ENCODE measurements around the gene SORCS2.

Gene SORCS2

DNA sequence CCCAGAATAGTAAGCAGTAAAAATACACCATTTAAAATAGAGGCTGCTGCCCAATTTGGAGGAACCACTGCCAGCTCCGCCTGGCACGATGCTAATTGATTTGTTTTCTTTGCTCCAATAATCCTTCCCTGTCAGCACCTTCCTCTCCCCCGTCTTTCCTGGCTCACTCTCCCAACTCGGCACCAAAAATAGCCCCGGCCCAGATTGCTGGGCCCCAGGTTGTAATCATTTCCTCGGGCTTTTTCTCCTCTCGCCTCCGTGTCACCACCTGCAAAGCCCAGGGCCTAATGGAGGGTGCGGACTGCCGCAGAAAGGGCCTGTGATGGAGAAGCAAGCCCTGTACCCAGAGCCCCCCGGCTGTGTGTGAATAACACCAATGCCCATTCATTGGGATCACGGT is 440.0 kb downstream of the SORCS2 start:
- H3K4me3 ChIP-seq (ENCODE audit: low read depth, low read length) = no peak overlapping the region
- TF ChIP-seq, protein P1, sequence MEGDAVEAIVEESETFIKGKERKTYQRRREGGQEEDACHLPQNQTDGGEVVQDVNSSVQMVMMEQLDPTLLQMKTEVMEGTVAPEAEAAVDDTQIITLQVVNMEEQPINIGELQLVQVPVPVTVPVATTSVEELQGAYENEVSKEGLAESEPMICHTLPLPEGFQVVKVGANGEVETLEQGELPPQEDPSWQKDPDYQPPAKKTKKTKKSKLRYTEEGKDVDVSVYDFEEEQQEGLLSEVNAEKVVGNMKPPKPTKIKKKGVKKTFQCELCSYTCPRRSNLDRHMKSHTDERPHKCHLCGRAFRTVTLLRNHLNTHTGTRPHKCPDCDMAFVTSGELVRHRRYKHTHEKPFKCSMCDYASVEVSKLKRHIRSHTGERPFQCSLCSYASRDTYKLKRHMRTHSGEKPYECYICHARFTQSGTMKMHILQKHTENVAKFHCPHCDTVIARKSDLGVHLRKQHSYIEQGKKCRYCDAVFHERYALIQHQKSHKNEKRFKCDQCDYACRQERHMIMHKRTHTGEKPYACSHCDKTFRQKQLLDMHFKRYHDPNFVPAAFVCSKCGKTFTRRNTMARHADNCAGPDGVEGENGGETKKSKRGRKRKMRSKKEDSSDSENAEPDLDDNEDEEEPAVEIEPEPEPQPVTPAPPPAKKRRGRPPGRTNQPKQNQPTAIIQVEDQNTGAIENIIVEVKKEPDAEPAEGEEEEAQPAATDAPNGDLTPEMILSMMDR (IDR thresholded peaks at IDR 0.05; ENCODE audit: low read depth, low read length) = no peak

DNA sequence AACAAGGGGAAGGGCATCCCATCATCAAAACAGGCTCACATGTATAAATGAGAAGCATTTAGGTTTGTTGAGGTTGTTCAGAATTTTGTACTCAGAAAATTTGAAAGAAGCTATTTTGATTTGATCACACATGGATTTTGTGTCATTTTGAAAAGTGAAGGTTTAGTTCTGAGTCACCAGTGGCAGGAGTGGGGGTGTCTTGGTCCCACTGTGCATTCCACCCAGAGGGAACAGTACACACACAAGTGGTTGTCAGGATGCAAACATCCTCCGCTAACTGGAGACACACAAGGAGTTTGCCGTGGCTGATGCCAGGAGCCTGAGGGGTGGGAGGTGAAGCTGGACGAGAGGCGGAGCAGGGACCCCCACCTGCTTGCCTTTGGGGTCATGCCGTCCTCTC is 440.6 kb downstream of the SORCS2 start:
- TF ChIP-seq, protein P1 (IDR thresholded peaks at IDR 0.05; ENCODE audit: low read depth, low read length) = no peak
- H3K4me3 ChIP-seq (ENCODE audit: low read depth, low read length) = no peak overlapping the region

DNA sequence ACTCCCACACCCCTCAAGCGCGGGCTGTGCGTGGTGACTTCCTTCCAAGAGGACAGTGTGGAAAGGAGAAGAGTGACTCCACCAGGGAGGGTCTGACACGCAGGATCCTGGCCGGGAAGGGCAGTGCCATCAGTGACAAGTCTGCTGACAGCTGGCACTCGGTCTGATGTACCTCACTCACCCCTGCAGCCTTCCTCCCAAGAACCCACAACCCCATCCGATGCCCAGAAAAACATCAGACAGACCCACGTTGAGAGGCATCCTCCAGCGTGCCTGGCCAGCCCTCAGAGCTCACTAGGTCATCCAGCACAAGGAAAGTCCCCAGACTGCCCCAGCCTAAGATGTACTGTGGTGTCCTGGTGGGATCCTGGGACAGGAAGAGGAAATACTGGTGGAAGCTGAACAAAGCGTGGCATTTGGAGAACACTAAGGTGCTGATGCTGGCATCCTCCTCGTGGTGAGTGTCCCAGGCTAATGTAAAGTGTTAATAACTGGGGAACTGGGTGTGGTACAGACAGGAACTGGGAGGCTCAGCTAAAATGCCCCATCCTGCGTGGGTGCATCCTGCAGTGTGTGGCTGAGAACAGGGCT is 442.4 kb downstream of the SORCS2 start:
- H3K4me3 ChIP-seq (ENCODE audit: low read depth, low read length) = no peak overlapping the region
- TF ChIP-seq, protein P1 (IDR thresholded peaks at IDR 0.05; ENCODE audit: low read depth, low read length) = no peak

DNA sequence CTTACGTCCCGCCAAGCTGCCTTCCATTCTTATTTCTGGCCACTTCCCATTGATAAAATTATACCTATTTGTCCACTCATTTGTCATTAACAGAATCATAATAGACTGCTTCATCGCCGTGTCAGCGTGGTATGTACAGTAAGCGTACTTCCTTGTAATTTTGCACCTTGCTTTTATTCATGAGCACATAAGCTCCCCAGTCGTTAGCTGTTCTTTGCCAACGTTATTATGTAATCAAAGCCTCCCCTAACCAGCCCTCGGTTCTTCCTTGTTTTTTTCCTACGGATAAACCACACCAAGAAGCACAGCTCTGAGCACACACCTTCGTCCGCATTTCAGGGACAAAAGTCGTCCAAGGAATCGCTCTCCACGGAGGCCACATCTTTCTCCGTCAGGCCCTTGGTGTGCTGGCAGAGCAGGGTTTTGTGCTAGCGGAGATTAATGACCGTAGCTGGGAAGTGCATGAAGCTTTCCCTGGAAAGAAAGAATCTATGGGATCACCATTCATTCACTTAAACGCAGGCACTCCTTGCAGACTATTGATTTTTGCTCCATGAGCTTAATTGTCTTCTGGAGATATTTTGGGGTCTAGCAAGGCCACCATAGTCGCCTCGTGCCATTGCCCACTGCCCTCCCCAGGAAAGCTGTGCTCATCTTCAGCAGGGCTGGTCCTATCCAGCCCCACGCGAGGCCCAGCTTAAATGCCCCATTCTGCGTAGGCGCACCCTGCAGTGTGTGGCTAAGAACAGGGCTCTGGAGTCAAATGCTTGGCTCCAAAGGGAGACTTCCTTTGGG is 443.3 kb downstream of the SORCS2 start:
- TF ChIP-seq, protein P1 (IDR thresholded peaks at IDR 0.05; ENCODE audit: low read depth, low read length) = no peak
- H3K4me3 ChIP-seq (ENCODE audit: low read depth, low read length) = no peak overlapping the region

DNA sequence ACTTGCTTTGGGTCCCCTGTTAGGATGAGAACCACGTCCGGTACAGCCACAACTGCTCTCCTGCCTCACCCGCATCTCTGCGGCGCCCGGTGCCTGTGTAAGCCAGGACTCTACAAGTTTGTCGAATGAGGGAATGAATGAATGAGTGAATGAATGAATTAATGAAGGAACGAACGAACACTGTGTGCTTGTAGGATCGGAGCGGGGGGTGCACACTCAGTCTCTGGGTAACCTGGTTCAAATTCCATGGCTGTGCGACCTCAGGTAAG is 443.8 kb downstream of the SORCS2 start:
- TF ChIP-seq, protein P1 (IDR thresholded peaks at IDR 0.05; ENCODE audit: low read depth, low read length) = no peak
- no peak overlapping the region for H3K4me3 ChIP-seq (ENCODE audit: low read depth, low read length)

DNA sequence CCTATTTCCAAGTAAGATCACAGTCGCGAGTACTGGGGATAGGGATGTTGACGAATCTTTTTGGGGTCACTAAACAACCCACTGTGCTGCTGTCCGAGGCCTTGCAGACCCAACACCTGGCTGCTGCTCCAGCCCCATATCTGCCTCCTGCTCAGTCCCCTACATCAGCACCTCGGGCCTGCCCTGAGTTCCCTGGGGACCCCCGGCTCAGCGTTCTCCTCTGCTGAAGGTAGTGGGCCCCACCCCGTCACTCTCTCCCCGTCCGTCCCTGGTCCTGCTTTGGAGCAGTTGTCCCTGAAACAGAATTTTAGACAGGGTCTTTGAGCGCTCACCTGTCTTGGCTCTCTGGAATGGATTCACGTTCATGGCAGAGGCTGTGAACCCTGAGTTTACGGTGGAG is 444.8 kb downstream of the SORCS2 start:
- TF ChIP-seq, protein P1 (IDR thresholded peaks at IDR 0.05; ENCODE audit: low read depth, low read length) = no peak
- no peak overlapping the region for H3K4me3 ChIP-seq (ENCODE audit: low read depth, low read length)

DNA sequence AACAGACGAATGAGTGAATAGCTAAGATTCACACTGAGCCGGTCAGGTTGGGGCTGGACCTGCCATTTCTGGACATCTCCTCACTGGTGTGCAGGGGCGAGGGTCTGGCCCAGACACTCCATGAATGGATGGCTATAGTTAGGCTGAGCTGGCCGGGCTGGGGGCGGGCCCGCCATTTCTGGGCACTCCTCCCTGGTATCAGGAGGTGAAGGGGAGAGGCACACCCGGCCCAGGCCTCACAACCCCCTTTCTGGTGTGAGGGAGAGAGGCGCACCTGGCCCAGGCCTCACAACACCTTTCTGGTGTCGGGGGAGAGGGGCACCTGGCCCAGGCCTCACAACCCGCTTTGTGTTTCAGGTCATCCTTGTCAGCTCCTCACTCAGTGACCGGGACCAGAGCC is 445.6 kb downstream of the SORCS2 start:
- TF ChIP-seq, protein P1 (IDR thresholded peaks at IDR 0.05; ENCODE audit: low read depth, low read length) = no peak

More for the DNA sequence above, 445.6 kb downstream of the SORCS2 start:
- H3K4me3 ChIP-seq (ENCODE audit: low read depth, low read length) = no peak overlapping the region

All from WI38 (cell line).